Stimulated activated naive CD8-positive, alpha-beta T cell treated with anti-CD3 and anti-CD28 coated beads, Interleukin-15, Interleukin-2, amounts not matched to agents 100 ng/mL and 50 ng/mL, for 24 hours (primary cell): ENCODE measurements around the gene DSP.

Source experiments
- H3K27ac Mint-ChIP-seq: one replicate; pipeline ENCODE4 v1.8.0; 2021; ENCODE audit warnings: mild to moderate bottlenecking, mixed read lengths
- H3K27me3 Mint-ChIP-seq: one replicate; pipeline ENCODE4 v1.8.0; 2021; ENCODE audit warnings: mixed read lengths
- H3K36me3 Mint-ChIP-seq: one replicate; pipeline ENCODE4 v1.8.0; 2021; ENCODE audit warnings: low read depth, mixed read lengths
- H3K4me1 Mint-ChIP-seq: one replicate; pipeline ENCODE4 v1.8.0; 2021; ENCODE audit warnings: low read depth, mixed read lengths
- H3K4me3 Mint-ChIP-seq: one replicate; pipeline ENCODE4 v1.8.0; 2021; ENCODE audit warnings: mild to moderate bottlenecking, mixed read lengths
- H3K9me3 Mint-ChIP-seq: one replicate; pipeline ENCODE4 v1.8.0; 2021; ENCODE audit warnings: mixed read lengths

Gene DSP

GRCh38 chr6:7544597-7544996 lies 3.1 kb downstream of the DSP start:
- no peak overlapping the region for H3K4me3 Mint-ChIP-seq
- no peaks in the 10 kb centered on the region for H3K9me3 Mint-ChIP-seq
- H3K27me3 Mint-ChIP-seq: peaks cover 73% of the 10 kb centered on the region
- no peaks in the 10 kb centered on the region for H3K36me3 Mint-ChIP-seq
- H3K27ac Mint-ChIP-seq: no peak overlapping the region
- peaks cover 15% of the 10 kb centered on the region for H3K4me1 Mint-ChIP-seq

DNA sequence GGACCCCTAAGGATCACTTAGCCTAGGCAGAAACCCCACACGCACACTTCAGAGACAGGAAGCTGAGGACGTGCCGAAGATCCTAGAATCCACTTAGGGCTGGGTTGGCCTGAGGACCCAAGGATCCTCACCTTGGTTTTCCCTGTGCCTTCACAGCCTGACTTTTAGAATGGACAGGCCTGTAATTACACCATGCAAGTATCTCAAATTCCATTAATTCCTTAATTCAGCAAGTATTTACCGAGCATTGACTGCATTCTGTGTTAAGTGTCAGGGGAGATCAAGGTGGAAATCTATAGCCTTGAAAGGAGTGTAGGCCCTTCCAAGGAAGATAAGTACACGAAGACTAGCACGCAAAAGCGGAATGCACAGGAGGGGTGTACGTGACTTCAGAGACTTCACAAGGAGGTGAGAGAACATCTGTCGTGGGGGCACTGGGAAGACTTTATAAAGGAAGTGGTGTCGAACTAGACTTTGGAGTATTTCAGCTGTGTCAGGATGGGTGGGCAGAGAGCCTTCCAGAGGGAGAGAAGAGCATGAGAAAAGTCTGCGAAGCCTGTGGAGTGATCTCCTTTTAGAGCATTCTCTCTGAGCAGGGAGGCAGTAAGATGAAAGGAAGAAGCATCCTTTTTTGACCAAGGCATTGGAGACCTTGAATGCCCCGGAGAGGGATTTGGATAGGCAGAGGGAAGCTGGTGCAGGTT lies 4.0 kb downstream of the DSP start:
- Mint-ChIP-seq H3K27ac (no peak overlapping the region), H3K4me3 (no peak overlapping the region), H3K27me3 (peaks cover 68% of the 10 kb centered on the region), H3K36me3 (no peaks in the 10 kb centered on the region), H3K9me3 (no peaks in the 10 kb centered on the region), H3K4me1 (peaks cover 10% of the 10 kb centered on the region)

GRCh38 chr6:7546020-7546369 lies 4.5 kb downstream of the DSP start:
- Mint-ChIP-seq H3K27me3 (peaks cover 68% of the 10 kb centered on the region), H3K4me1 (peaks cover 5% of the 10 kb centered on the region), H3K36me3 (no peaks in the 10 kb centered on the region), H3K4me3 (no peak overlapping the region), H3K9me3 (no peaks in the 10 kb centered on the region), H3K27ac (no peak overlapping the region)

DNA sequence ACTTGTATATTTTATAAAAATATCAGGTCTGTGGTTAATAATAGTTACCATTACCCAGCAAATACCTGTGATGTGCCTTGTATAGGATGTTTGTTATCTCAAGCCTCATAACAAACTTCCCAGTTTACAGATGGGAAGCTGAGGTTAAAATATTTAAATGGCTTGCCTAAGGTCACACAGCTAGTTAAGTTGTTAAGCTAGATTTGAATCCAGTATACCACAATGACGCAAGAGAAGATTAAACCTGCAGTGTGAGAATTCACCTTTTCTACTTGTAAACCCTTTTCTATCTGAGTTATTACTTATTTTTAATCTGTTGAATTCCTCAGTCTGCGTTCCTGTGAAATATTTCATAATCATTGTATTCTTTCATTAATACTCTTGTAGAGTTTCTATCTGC lies 4.9 kb downstream of the DSP start:
- no peak overlapping the region for H3K27ac Mint-ChIP-seq
- no peak overlapping the region for H3K4me3 Mint-ChIP-seq
- H3K27me3 Mint-ChIP-seq: peaks cover 68% of the 10 kb centered on the region
- peaks cover 3% of the 10 kb centered on the region for H3K4me1 Mint-ChIP-seq
- no peaks in the 10 kb centered on the region for H3K36me3 Mint-ChIP-seq
- no peaks in the 10 kb centered on the region for H3K9me3 Mint-ChIP-seq

DNA sequence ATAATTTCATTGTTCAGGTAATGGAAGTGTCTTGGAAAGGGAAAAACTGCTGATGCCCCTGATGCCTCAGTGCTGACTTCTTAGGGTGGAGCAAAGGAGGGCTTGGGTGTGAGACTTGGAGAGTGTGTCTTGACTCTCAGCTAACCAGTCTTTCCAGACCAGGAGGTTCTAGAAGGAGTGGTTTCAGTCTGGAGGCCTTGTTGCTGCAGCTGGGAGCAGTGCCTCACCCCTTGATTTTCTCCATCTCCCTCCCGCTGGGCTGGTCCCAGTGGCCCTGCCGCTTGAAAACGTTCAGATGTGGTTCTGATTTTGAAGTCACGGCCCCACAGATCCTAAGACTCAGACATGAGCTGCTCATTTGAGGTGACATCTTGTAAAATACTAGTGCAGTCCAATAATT lies 5.4 kb downstream of the DSP start:
- Mint-ChIP-seq H3K4me3 (no peak overlapping the region), H3K4me1 (peaks cover 3% of the 10 kb centered on the region), H3K36me3 (no peaks in the 10 kb centered on the region), H3K9me3 (no peaks in the 10 kb centered on the region), H3K27ac (no peak overlapping the region), H3K27me3 (peaks cover 73% of the 10 kb centered on the region)

GRCh38 chr6:7547315-7547714 lies 5.8 kb downstream of the DSP start:
- peaks cover 3% of the 10 kb centered on the region for H3K4me1 Mint-ChIP-seq
- H3K4me3 Mint-ChIP-seq: no peak overlapping the region
- no peak overlapping the region for H3K27ac Mint-ChIP-seq
- peaks cover 75% of the 10 kb centered on the region for H3K27me3 Mint-ChIP-seq
- H3K9me3 Mint-ChIP-seq: no peaks in the 10 kb centered on the region
- no peaks in the 10 kb centered on the region for H3K36me3 Mint-ChIP-seq

GRCh38 chr6:7550433-7550801 lies 8.9 kb downstream of the DSP start:
- Mint-ChIP-seq H3K9me3 (no peaks in the 10 kb centered on the region), H3K36me3 (no peaks in the 10 kb centered on the region), H3K4me1 (no peaks in the 10 kb centered on the region), H3K27me3 (peaks cover 67% of the 10 kb centered on the region), H3K4me3 (no peak overlapping the region), H3K27ac (no peak overlapping the region)

DNA sequence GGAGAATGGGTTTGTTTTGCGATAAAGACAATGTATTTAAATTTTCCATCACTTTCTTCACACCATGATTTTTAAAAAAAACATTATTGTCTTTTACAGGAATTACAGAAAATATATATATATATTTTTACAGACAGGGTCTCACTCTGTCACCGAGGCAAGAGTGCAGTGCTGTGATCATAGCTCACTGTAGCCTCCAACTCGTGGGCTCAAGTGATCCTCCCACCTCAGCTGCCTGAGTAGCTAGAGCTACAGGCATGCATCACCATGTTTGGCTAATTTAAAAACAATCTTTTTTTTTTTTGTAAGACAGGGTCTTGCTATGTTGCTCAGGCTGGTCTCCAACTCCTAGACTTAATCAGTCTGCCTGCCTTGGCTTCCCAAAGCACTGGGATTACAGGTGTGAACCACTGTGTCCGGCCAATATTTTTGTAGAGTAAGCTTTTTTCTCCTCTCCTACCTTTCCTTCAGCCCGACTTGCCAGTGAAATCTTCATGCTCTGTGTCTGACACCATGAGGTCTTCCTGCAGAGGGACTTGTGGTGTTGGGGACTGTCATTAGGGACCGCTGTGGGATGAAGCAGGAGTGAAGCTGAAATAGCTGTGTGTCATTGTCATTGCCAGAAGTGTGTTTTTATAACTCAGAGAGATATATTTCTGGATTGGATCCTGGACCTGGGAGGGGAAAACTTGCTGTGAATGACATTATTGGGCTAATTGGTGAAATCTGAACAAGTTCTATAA lies 13.2 kb downstream of the DSP start:
- Mint-ChIP-seq H3K36me3 (no peaks in the 10 kb centered on the region), H3K27me3 (peaks cover 52% of the 10 kb centered on the region), H3K4me3 (no peak overlapping the region)

GRCh38 chr6:7555671-7556070 lies 14.2 kb downstream of the DSP start:
- no peak overlapping the region for H3K27ac Mint-ChIP-seq
- H3K4me1 Mint-ChIP-seq: no peaks in the 10 kb centered on the region
- no peaks in the 10 kb centered on the region for H3K9me3 Mint-ChIP-seq
- H3K36me3 Mint-ChIP-seq: no peaks in the 10 kb centered on the region
- H3K27me3 Mint-ChIP-seq: peaks cover 50% of the 10 kb centered on the region
- H3K4me3 Mint-ChIP-seq: no peak overlapping the region

More for the DNA sequence above, 13.2 kb downstream of the DSP start:
- Mint-ChIP-seq H3K4me1 (no peaks in the 10 kb centered on the region), H3K27ac (no peak overlapping the region), H3K9me3 (no peaks in the 10 kb centered on the region)

DNA sequence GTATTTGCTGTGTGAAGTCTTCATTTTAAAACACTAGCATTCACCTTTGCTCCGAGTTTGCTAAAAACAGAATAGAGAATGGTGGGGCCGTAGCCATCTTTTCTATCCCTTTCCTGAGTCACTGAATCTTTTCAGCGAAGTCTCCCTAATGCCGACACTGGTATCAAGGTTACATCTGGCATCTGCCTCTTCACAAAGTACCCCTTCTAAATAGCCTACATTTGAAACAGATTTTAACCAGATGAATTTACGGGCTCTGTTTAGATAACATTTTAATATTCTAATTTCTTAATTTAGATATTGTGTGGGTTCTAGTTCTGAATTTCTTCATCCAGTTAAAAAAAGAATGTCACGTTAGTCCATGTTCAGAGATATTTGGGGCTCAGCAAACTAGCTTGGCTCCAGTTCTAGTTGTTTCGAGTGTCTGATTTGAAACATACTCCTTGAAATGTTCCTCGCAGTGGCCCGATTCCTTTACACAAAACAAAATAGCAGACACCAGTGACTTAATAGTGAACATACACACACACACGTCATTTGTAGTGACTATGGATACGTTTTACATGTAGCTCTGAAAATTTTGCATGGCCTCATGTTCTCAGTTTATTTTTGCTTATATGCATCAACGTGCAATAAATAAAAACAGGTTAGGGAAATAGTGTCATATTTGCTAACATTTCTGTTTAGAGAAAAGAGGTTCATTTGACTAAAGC lies 15.1 kb downstream of the DSP start:
- Mint-ChIP-seq H3K27ac (no peak overlapping the region), H3K9me3 (no peaks in the 10 kb centered on the region), H3K27me3 (peaks cover 48% of the 10 kb centered on the region), H3K4me3 (no peak overlapping the region), H3K4me1 (no peaks in the 10 kb centered on the region), H3K36me3 (no peaks in the 10 kb centered on the region)

DNA sequence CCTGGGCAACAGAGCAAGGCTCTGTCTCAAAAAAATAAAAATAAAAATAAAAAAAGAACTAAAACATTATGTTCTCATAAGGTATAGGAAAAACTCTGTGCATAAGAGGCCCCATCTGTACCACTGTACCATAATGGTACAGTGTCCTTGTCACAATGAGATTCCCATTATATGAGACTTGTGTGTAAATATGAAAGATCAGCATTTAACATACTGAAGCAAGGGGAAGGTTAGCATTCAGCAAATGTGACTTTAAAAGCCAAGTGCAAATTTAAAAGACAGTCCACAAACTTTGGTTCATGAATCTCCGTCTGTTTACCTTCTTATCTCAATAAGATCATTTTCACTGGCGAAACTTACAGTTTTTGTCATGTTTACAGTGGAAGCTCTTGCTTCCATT lies 16.2 kb downstream of the DSP start:
- peaks cover 47% of the 10 kb centered on the region for H3K27me3 Mint-ChIP-seq
- H3K9me3 Mint-ChIP-seq: no peaks in the 10 kb centered on the region
- no peak overlapping the region for H3K4me3 Mint-ChIP-seq
- H3K36me3 Mint-ChIP-seq: no peaks in the 10 kb centered on the region
- H3K27ac Mint-ChIP-seq: no peak overlapping the region
- H3K4me1 Mint-ChIP-seq: no peaks in the 10 kb centered on the region

DNA sequence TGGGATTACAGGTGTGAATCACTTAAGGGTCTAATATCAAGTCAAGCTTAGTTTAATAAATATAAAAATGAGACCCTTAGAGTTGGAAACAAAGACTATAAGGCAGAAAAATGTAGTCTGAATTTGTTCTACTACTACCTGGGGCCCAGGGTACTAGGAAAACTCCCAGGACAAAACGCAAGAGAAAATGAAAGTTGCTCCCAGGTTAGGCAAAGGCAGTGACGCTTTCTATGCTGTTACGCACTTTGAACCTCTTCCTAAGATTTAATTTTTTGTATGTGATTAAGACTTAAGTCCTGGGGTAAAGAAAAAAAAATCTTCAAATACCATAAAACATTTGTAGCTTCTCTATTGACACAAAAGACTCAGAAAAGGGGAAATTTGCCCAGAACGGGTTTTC lies 17.3 kb downstream of the DSP start:
- Mint-ChIP-seq H3K27ac (no peak overlapping the region), H3K36me3 (no peaks in the 10 kb centered on the region), H3K4me3 (no peak overlapping the region), H3K4me1 (no peaks in the 10 kb centered on the region), H3K9me3 (no peaks in the 10 kb centered on the region), H3K27me3 (peaks cover 44% of the 10 kb centered on the region)

DNA sequence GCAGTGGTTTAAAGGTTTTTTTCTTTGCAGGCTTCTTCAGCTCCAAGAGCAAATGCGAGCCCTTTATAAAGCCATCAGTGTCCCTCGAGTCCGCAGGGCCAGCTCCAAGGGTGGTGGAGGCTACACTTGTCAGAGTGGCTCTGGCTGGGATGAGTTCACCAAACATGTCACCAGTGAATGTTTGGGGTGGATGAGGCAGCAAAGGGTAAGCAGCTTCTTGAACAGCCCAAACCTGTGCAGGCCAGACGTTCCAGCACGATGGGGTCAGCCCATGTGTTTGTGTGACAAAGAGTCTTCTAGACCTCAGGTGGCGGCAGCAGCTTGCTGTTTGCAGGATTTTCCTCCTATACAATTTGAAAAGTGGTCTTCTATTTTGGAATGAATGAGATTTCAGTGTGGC lies 17.7 kb downstream of the DSP start:
- Mint-ChIP-seq H3K4me1 (no peaks in the 10 kb centered on the region), H3K27me3 (peaks cover 47% of the 10 kb centered on the region), H3K4me3 (no peak overlapping the region), H3K27ac (no peak overlapping the region), H3K36me3 (no peaks in the 10 kb centered on the region), H3K9me3 (no peaks in the 10 kb centered on the region)

- no peaks in the 10 kb centered on the region for H3K9me3 Mint-ChIP-seq
- H3K36me3 Mint-ChIP-seq: no peaks in the 10 kb centered on the region
- peaks cover 48% of the 10 kb centered on the region for H3K27me3 Mint-ChIP-seq
- H3K27ac Mint-ChIP-seq: no peak overlapping the region
- H3K4me3 Mint-ChIP-seq: no peak overlapping the region
- no peaks in the 10 kb centered on the region for H3K4me1 Mint-ChIP-seq
Measured at GRCh38 chr6:7559651-7560385, 18.3 kb downstream of the DSP start.
